Common myeloid progenitor, CD34-positive (primary cell): ENCODE measurements around the gene MRPL23.

Source experiments
- CTCF ChIA-PET: fragments of 350-600 bp; sonication (Branson Sonifier 250); formaldehyde crosslinking; loops from one replicate; lab custom pipeline; 2021; ENCODE audit warnings: antibody characterized with exemption; lab: Charles Lee
- POLR2A ChIA-PET: fragments of 350-600 bp; sonication (Branson Sonifier 250); formaldehyde crosslinking; loops from one replicate; lab custom pipeline; 2021; ENCODE audit warnings: antibody characterized with exemption; lab: Charles Lee
- DNase-seq, 3 donors: peaks; one replicate each; pipeline versions ENCODE4 v3.0.0 to v3.0.0-alpha.2; 2013
- H3K27ac ChIP-seq, 2 experiments: 1 replicate in 1 of 2; 2 replicates in 1 of 2; pipeline ENCODE4 v1.7.0; 2013; ENCODE audit warnings: inconsistent platforms in 2 of 2, low read length in 2 of 2, mild to moderate bottlenecking in 2 of 2, low read depth in 1 of 2, moderate library complexity in 1 of 2; ENCODE audit not compliant: severe bottlenecking in 2 of 2, insufficient read depth in 1 of 2, poor library complexity in 1 of 2
- H3K27me3 ChIP-seq, 5 experiments: replicated peaks in 2 of 5; 1 replicate in 3 of 5; 2 replicates in 2 of 5; pipeline versions ENCODE4 v1.6.1 to v1.7.0; 2013; ENCODE audit warnings: low read length in 4 of 5, mild to moderate bottlenecking in 2 of 5, moderate library complexity in 2 of 5, inconsistent platforms in 1 of 5; ENCODE audit not compliant: insufficient read depth in 5 of 5, control insufficient read depth in 4 of 5
- H3K36me3 ChIP-seq, 4 experiments: 1 replicate in 2 of 4; 2 replicates in 2 of 4; pipeline versions ENCODE4 v1.6.1 to v1.7.0; 2013; ENCODE audit warnings: low read length in 3 of 4, control low read depth in 1 of 4, mild to moderate bottlenecking in 1 of 4; ENCODE audit not compliant: control insufficient read depth in 4 of 4, insufficient read depth in 4 of 4
- H3K4me1 ChIP-seq, 4 experiments: 1 replicate in 3 of 4; 2 replicates in 1 of 4; pipeline versions ENCODE4 v1.6.1 to v1.7.1; 2013; ENCODE audit warnings: low read length in 3 of 4, mild to moderate bottlenecking in 3 of 4, control low read depth in 1 of 4, inconsistent platforms in 1 of 4, moderate library complexity in 1 of 4; ENCODE audit not compliant: control insufficient read depth in 4 of 4, insufficient read depth in 4 of 4; ENCODE audit errors: control extremely low read depth in 1 of 4
- H3K4me3 ChIP-seq, 7 experiments: 1 replicate in 4 of 7; 2 replicates in 3 of 7; pipeline versions ENCODE4 v1.5.1 to v1.7.0; 2013; ENCODE audit warnings: mild to moderate bottlenecking in 7 of 7, low read length in 6 of 7, moderate library complexity in 6 of 7, inconsistent platforms in 2 of 7, low read depth in 2 of 7, control low read depth in 1 of 7; ENCODE audit not compliant: insufficient read depth in 4 of 7, control insufficient read depth in 1 of 7; ENCODE audit errors: extremely low read depth in 1 of 7
- H3K9me3 ChIP-seq, 5 experiments: 1 replicate in 4 of 5; 2 replicates in 1 of 5; pipeline versions ENCODE4 v1.6.1 to v1.7.1; 2013; ENCODE audit warnings: low read length in 4 of 5, mild to moderate bottlenecking in 2 of 5, inconsistent platforms in 1 of 5, low read depth in 1 of 5, moderate library complexity in 1 of 5; ENCODE audit not compliant: control insufficient read depth in 4 of 5, insufficient read depth in 2 of 5; ENCODE audit errors: control extremely low read depth in 1 of 5
- WGBS: methylation state at CpG from one replicate; pipeline ENCODE4 v1.1.5; 2013; ENCODE audit not compliant: insufficient coverage; 5-methylcytosine and 5-hydroxymethylcytosine counted together

The MRPL23 gene

DNA sequence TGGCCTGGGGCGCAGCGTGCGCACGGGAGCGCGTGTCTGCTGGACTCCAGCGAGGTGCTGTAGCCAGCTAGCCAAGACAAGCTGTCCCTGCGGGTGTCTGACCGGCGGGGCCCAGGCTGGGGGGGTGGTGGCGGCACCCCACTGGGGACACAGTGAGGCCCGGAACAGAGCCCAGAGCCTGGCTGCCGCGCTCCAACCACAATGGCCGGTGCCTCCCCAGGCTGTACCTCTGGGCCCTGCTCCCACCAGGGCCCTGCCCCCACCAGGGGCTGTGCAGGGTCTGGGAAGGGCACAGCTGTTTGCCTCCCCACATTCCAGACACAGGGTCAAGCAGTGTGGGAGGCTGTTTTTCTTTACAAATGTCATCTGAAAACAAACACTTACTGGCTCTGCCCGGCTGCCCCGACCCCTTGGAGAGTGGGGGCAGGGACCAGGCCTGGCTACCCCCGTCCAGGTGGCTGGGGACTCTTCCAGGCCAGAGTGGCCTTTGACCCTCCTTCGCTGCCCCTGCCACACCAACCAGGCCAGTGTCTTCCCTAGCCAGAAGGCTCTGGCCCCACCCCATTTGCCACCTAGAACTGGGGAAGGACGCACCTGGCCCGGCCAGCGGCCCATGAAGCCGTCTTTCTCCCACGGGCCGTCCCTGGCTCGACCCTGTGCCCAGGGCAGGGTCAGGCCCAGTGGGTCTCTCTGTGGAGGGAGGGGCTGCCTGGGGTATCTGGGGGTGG lies 35.9 kb downstream of the MRPL23 start:
- Histone ChIP-seq H3K4me1 (no peaks in the 10 kb centered on the region), H3K9me3 (no peaks in the 10 kb centered on the region), H3K36me3 (no peaks in the 10 kb centered on the region), H3K4me3 (no peak overlapping the region), H3K27ac (no peak overlapping the region), H3K27me3 (no peaks in the 10 kb centered on the region)
- POLR2A ChIA-PET: no interaction called here
- CTCF ChIA-PET: interaction anchor here (0.9 kb wide), 1 partner anchor 44 kb away, joined by 3 read pairs; no protein-coding TSS in a partner anchor
- no peak for DNase-seq
- WGBS: no CpG with 5 or more reads among the region's 26 CpGs

DNA sequence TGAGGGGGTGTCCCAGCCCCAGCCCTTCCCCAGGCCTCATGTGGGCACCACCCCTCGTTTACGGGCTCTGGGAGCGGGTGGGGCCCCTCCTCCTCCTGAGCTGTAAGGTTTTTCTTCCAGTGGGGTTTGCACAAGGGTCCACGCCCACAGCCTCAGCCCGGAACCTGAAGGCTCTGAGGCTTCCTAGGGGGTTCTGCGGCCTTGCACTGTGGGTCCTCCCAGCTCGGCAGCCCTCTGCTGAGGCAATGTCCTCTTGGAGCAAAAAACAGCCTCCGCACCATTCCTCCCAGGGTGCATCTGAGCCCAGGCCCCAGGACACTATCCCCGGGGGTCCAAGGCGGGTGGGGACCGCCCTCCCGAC lies 36.4 kb downstream of the MRPL23 start:
- H3K4me3 ChIP-seq: no peak overlapping the region
- H3K27me3 ChIP-seq: no peaks in the 10 kb centered on the region
- 92% methylated on average over 5 of the region's 12 CpGs for WGBS
- H3K36me3 ChIP-seq: no peaks in the 10 kb centered on the region
- DNase-seq: no peak
- no peak overlapping the region for H3K27ac ChIP-seq
- no peaks in the 10 kb centered on the region for H3K4me1 ChIP-seq
- no peaks in the 10 kb centered on the region for H3K9me3 ChIP-seq
- POLR2A ChIA-PET: no interaction called here
- CTCF ChIA-PET: no interaction called here

DNA sequence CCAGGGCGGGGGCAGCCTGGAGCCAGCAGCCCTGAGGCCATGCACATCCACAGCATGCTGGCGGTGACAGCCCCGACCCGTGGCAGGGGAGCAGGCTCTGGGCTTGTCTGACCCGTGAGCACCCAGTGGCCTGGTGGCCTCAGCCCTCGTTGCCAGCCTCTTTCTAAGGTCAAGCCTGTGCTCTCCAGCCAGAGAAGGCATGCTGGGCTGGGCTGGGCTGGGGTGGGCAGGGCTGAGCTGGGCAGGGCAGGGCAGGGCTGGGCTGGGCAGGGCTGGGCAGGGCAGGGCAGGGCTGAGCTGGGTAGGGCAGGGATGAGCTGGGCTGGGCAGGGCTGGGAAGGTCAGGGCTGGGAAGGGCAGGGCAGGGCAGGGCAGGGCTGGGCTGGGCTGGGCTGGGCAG lies 39.9 kb downstream of the MRPL23 start:
- H3K4me1 ChIP-seq: no peaks in the 10 kb centered on the region
- no peaks in the 10 kb centered on the region for H3K36me3 ChIP-seq
- H3K4me3 ChIP-seq: no peak overlapping the region
- POLR2A ChIA-PET: no interaction called here
- CTCF ChIA-PET: no interaction called here
- WGBS: no CpG with 5 or more reads among the region's 6 CpGs
- H3K27ac ChIP-seq: no peak overlapping the region
- H3K9me3 ChIP-seq: no peaks in the 10 kb centered on the region
- no peak for DNase-seq
- no peaks in the 10 kb centered on the region for H3K27me3 ChIP-seq

DNA sequence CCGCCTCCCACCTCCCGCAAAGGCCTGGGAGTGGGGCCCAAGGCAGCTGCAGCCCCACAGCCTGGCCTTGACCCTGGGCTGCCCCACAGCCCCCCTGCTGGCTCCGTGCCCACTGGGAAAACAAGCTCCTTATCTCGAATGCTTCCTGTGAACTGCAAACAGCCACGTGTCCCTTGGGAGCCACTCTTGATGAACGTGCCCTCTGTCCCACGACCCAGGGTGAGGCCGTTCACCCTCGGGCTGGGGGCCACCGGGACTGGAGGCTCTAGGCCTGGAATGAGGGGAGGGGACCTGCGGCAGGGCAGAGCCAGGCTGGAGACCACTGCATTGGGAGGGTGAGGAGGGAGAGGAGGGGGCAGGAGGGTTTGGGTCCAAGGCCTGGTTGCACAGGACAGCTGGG lies 41.0 kb downstream of the MRPL23 start:
- ChIA-PET CTCF (interaction anchor here (0.8 kb wide), 1 partner anchor 9 kb away, joined by 3 read pairs; the partner anchor contains the start of gene H19), POLR2A (no interaction called here)
- no peak overlapping the region for H3K27ac ChIP-seq

DNA sequence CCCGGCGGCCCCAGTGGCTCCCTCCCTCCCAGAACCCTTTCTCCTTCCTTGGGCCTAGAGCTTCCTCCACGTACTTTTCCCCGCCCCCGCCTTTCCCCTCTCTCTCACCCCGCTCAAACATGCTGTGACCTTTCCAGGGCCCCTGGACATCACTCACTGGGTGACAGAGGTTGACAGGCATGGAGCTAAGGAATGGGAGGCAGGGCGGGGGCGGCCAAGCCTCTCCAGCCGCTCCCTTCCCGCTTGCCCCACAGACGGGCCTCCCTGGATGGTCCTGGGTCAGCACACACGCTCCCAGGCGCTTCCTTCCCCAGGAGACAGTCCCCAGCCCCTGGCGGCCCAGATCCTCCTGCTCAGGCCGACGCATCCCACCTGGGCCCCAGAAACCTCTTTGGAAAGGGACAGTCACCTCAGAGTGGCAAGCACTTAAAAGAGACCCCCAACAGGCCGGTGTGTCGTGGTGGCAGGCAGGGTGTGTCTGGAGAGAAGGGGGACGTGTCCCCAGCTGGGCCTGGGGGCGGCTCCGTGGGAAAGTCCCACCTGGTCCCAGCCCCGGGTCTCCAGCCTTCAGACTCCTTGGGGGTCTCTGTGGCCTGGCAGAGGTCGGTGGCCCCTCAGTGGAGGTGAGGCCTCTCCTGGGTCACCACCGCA lies 41.7 kb downstream of the MRPL23 start:
- H3K27ac ChIP-seq: no peak overlapping the region
- no peaks in the 10 kb centered on the region for H3K9me3 ChIP-seq
- no peak overlapping the region for H3K4me3 ChIP-seq
- ChIA-PET POLR2A (interaction anchor here (0.6 kb wide), 1 partner anchor 406 kb away, joined by 4 read pairs; no protein-coding TSS in a partner anchor), CTCF (interaction anchor here (0.8 kb wide), 1 partner anchor 9 kb away, joined by 3 read pairs; the partner anchor contains the start of gene H19)
- no peaks in the 10 kb centered on the region for H3K27me3 ChIP-seq
- no peaks in the 10 kb centered on the region for H3K36me3 ChIP-seq
- no CpG with 5 or more reads among the region's 24 CpGs for WGBS
- no peaks in the 10 kb centered on the region for H3K4me1 ChIP-seq
- no peak for DNase-seq

More for the DNA sequence above, 41.0 kb downstream of the MRPL23 start:
- Histone ChIP-seq H3K4me1 (no peaks in the 10 kb centered on the region), H3K4me3 (no peak overlapping the region), H3K36me3 (no peaks in the 10 kb centered on the region), H3K27me3 (no peaks in the 10 kb centered on the region), H3K9me3 (no peaks in the 10 kb centered on the region)
- no peak for DNase-seq
- WGBS: no CpG with 5 or more reads among the region's 11 CpGs

DNA sequence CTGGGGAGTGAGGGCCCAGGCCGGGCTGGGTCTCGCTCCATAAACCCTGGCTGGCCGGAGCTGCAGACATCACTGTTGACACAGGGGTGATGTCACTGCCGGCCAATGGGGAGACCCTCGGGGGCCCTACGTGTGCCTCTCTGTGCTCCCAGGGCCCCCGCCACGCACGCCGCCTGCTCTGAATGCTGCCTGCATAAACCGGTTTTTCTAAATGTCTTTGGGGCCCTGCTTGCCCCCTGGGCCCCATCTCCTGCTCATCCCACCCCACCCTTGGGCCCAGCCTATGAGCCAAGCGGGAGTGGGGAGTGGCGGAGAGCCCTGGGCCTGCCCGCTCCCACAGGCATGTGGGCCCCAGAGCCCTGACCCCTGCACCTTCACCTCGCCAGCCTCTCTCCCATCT lies 42.8 kb downstream of the MRPL23 start:
- Histone ChIP-seq H3K27ac (no peak overlapping the region), H3K4me1 (no peaks in the 10 kb centered on the region), H3K4me3 (no peak overlapping the region), H3K36me3 (no peaks in the 10 kb centered on the region), H3K27me3 (no peaks in the 10 kb centered on the region), H3K9me3 (no peaks in the 10 kb centered on the region)
- ChIA-PET CTCF (interaction anchor here (0.8 to 1.2 kb wide), 2 partner anchors 137 to 159 kb away, joined by 3 read pairs; partner anchors contain the start of gene LSP1), POLR2A (no interaction called here)
- no CpG with 5 or more reads among the region's 15 CpGs for WGBS
- no peak for DNase-seq
